ENCODE results near the gene CCNK. TPM values are rescaled to one million over a fixed set of nuclear protein-coding genes. Genes with fewer than 3 reads are reported as not detected.
A peak's percentile ranks its signal among the peaks of the same experiment; 100 is the strongest.

Gene CCNK
- total RNA-seq, 1 experiment from 2014 or later, result 80.1 TPM

GRCh38 chr14:99435327-99435726 lies 45.9 kb upstream of the CCNK start:
- Histone ChIP-seq H2BK120ac (ENCODE audit: low read depth, low read length, poor library complexity, severe bottlenecking) (no peak overlapping the region), H3T11ph (ENCODE audit: low read length) (no peak overlapping the region), H3K79me2 (ENCODE audit: insufficient read depth, low read length) (no peaks in the 10 kb centered on the region), H3K56ac (ENCODE audit: insufficient read length, low read depth, low read length) (no peak overlapping the region), H3K4me1 (ENCODE audit: insufficient read depth, low read length) (no peaks in the 10 kb centered on the region), H3K9me3 (ENCODE audit: control insufficient read depth, low read depth, low read length) (no peaks in the 10 kb centered on the region), H2BK5ac (ENCODE audit: insufficient read length, low read length) (no peak overlapping the region), H3K9ac (ENCODE audit: extremely low read depth, insufficient read length, low read length) (no peak overlapping the region), H3K23ac (ENCODE audit: insufficient read length, low read depth, low read length) (no peak overlapping the region), H3K79me1 (ENCODE audit: insufficient read depth, low read depth, low read length, poor library complexity, severe bottlenecking) (no peaks in the 10 kb centered on the region), H4K91ac (ENCODE audit: insufficient read length, low read depth, low read length) (no peak overlapping the region), H2BK15ac (ENCODE audit: low read depth, low read length) (no peak overlapping the region), H2AFZ (ENCODE audit: low read length) (no peak overlapping the region), H3K4me2 (ENCODE audit: insufficient read depth, insufficient read length, low read length) (no peak overlapping the region), H4K20me1 (ENCODE audit: control insufficient read depth, insufficient read depth, insufficient read length) (no peaks in the 10 kb centered on the region), H3K27me3 (ENCODE audit: insufficient read depth, low read length) (no peaks in the 10 kb centered on the region), H3K4ac (ENCODE audit: low read depth, low read length) (no peak overlapping the region), H2AK5ac (ENCODE audit: insufficient read length, low read length) (no peak overlapping the region), H3K18ac (ENCODE audit: insufficient read length, low read depth, low read length) (no peak overlapping the region), H4K5ac (ENCODE audit: insufficient read length, low read depth, low read length) (no peak overlapping the region), H2BK12ac (ENCODE audit: insufficient read length, low read depth, low read length) (no peak overlapping the region), H4K8ac (replicated peaks; ENCODE audit: insufficient read length, low read depth, low read length) (no peak overlapping the region), H3K23me2 (ENCODE audit: insufficient read length, low read depth, low read length, poor library complexity, severe bottlenecking) (no peaks in the 10 kb centered on the region), H3K14ac (ENCODE audit: insufficient read depth, low read length) (no peak overlapping the region), H3K27ac (ENCODE audit: insufficient read length, low read depth, low read length) (no peak overlapping the region), H2BK20ac (ENCODE audit: low read depth, low read length, poor library complexity, severe bottlenecking) (no peak overlapping the region)
- no peak for TF ChIP-seq CTCF (conservative IDR thresholded peaks at IDR 0.05)
- peaks cover 5 to 10% of the 10 kb centered on the region in 2 experiments; a peak in 3 of 4 replicates for H3K4me1 Mint-ChIP-seq
- H3K36me3 Mint-ChIP-seq (ENCODE audit: insufficient read depth in 1 of 3, low read depth in 3 of 3), result peaks cover 10 to 42% (median 23%) of the 10 kb centered on the region in 3 experiments
- H3K27ac Mint-ChIP-seq, result peak overlapping the region in 1 of 3 experiments; percentile 44; a peak in 1 of 7 replicates
- no peak overlapping the region for H3K4me3 Mint-ChIP-seq
- no CpG with 5 or more reads among the region's 4 CpGs for WGBS (ENCODE audit: extremely low coverage, insufficient read length, low lambda C conversion rate)
- H3K9me3 Mint-ChIP-seq, result no peaks in the 10 kb centered on the region
- no peaks in the 10 kb centered on the region for H3K27me3 Mint-ChIP-seq (ENCODE audit: low read depth)
- no peak for DNase-seq
